CD14-positive monocyte (primary cell): ENCODE measurements around the gene LRSAM1. TPM values are rescaled to one million over a fixed set of nuclear protein-coding genes. Genes with fewer than 3 reads are reported as not detected.

ENCODE experiments used
- DNase-seq, 3 donors: peaks; one replicate each; pipeline ENCODE4 v3.0.0-alpha.2; 2011 to 2022
- H2AFZ ChIP-seq: 2 replicates; pipeline ENCODE4 v1.6.0; 2012; ENCODE audit warnings: mild to moderate bottlenecking, low read depth, low read length, inconsistent platforms; ENCODE audit not compliant: insufficient read depth, poor library complexity, severe bottlenecking
- H3K27ac ChIP-seq, 2 donors: 1 replicate in 1 of 2; 2 replicates in 1 of 2; pipeline ENCODE4 v1.5.1; 2012 to 2013; ENCODE audit warnings: low read length in 2 of 2, control low read depth in 1 of 2, inconsistent platforms in 1 of 2, low read depth in 1 of 2, mild to moderate bottlenecking in 1 of 2
- H3K27me3 ChIP-seq, 2 donors: one replicate each; pipeline versions ENCODE4 v1.6.0 to v1.6.1; 2011 to 2013; ENCODE audit warnings: low read length in 2 of 2; ENCODE audit not compliant: control insufficient read depth in 2 of 2, insufficient read depth in 2 of 2
- H3K36me3 ChIP-seq, 2 donors: replicated peaks in 1 of 2; 1 replicate in 1 of 2; 2 replicates in 1 of 2; pipeline versions ENCODE4 v1.5.1 to v1.6.1; 2012 to 2013; ENCODE audit warnings: low read length in 2 of 2, control low read depth in 1 of 2, inconsistent platforms in 1 of 2, mild to moderate bottlenecking in 1 of 2; ENCODE audit not compliant: insufficient read depth in 2 of 2, control insufficient read depth in 1 of 2
- H3K4me1 ChIP-seq, 2 donors: 1 replicate in 1 of 2; 2 replicates in 1 of 2; pipeline versions ENCODE4 v1.5.1 to v1.6.1; 2012 to 2013; ENCODE audit warnings: low read length in 2 of 2, control low read depth in 1 of 2, inconsistent platforms in 1 of 2, mild to moderate bottlenecking in 1 of 2, moderate library complexity in 1 of 2; ENCODE audit not compliant: insufficient read depth in 2 of 2, control insufficient read depth in 1 of 2
- H3K4me2 ChIP-seq: replicated peaks from 2 replicates; pipeline ENCODE3; 2012; ENCODE audit warnings: low read length, moderate library complexity, mild to moderate bottlenecking; ENCODE audit not compliant: poor library complexity, severe bottlenecking; ENCODE audit errors: extremely low read depth
- H3K4me3 ChIP-seq, 3 experiments: fragments of 200-600 bp in 1 of 3; sonication (generic) in 1 of 3; replicated peaks in 1 of 3; 1 replicate in 2 of 3; 2 replicates in 1 of 3; pipeline ENCODE4 v1.5.1; 2011 to 2013; ENCODE audit warnings: low read length in 3 of 3, mild to moderate bottlenecking in 3 of 3, control low read depth in 2 of 3, low read depth in 2 of 3, inconsistent platforms in 1 of 3, moderate library complexity in 1 of 3
- H3K79me2 ChIP-seq: 2 replicates; pipeline ENCODE4 v1.6.0; 2012; ENCODE audit warnings: mild to moderate bottlenecking, control low read depth, inconsistent platforms, low read length, moderate library complexity; ENCODE audit not compliant: insufficient read depth
- H3K9ac ChIP-seq: 2 replicates; pipeline ENCODE4 v1.6.0; 2017; ENCODE audit warnings: low read length, mild to moderate bottlenecking; ENCODE audit not compliant: insufficient read depth, poor library complexity, severe bottlenecking
- H3K9me3 ChIP-seq, 2 donors: replicated peaks in 1 of 2; 1 replicate in 1 of 2; 2 replicates in 1 of 2; pipeline versions ENCODE4 v1.5.1 to v1.6.1; 2012 to 2013; ENCODE audit warnings: low read length in 2 of 2, control low read depth in 1 of 2; ENCODE audit not compliant: control insufficient read depth in 1 of 2, insufficient read depth in 1 of 2
- H4K20me1 ChIP-seq: 2 replicates; pipeline ENCODE4 v1.6.0; 2012; ENCODE audit warnings: mild to moderate bottlenecking, low read length, control low read depth, moderate library complexity; ENCODE audit not compliant: insufficient read depth
- H3K27ac Mint-ChIP-seq, 7 donors: one replicate each; pipeline ENCODE4 v1.8.0; 2020; ENCODE audit warnings: mild to moderate bottlenecking in 7 of 7, mixed read lengths in 7 of 7, moderate library complexity in 6 of 7, inconsistent platforms in 2 of 7
- H3K27me3 Mint-ChIP-seq, 3 donors: one replicate each; pipeline ENCODE4 v1.8.0; 2021 to 2022; ENCODE audit warnings: low read depth in 3 of 3, mild to moderate bottlenecking in 3 of 3, mixed read lengths in 3 of 3, moderate library complexity in 3 of 3, inconsistent platforms in 1 of 3
- H3K36me3 Mint-ChIP-seq, 2 donors: one replicate each; pipeline ENCODE4 v1.8.0; 2020; ENCODE audit warnings: mixed read lengths in 2 of 2, inconsistent platforms in 1 of 2, mild to moderate bottlenecking in 1 of 2
- H3K4me1 Mint-ChIP-seq: one replicate; pipeline ENCODE4 v1.8.0; 2020; ENCODE audit warnings: mild to moderate bottlenecking, mixed read lengths
- H3K4me3 Mint-ChIP-seq, 2 donors: one replicate each; pipeline ENCODE4 v1.8.0; 2020; ENCODE audit warnings: mild to moderate bottlenecking in 2 of 2, mixed read lengths in 2 of 2, moderate library complexity in 1 of 2
- H3K9me3 Mint-ChIP-seq, 7 donors: one replicate each; pipeline ENCODE4 v1.8.0; 2020 to 2022; ENCODE audit warnings: mixed read lengths in 7 of 7, mild to moderate bottlenecking in 6 of 7, moderate library complexity in 6 of 7, inconsistent platforms in 2 of 7
- WGBS: methylation state at CpG from one replicate; pipeline ENCODE4 v1.1.5; 2013; ENCODE audit warnings: missing lambda C conversion rate; ENCODE audit not compliant: insufficient coverage; 5-methylcytosine and 5-hydroxymethylcytosine counted together
- intact Hi-C, 2 donors: fragments of 100-400 bp; cut with micrococcal nuclease; formaldehyde crosslinking; loops; one replicate each; pipeline versions ENCODE4 v1.15.0 to v1.15.1; 2023
- polyA plus RNA-seq, 3 donors: library from polyadenylated mRNA; depleted of rRNA in 1 of 3; unstranded in 2 of 3; stranded (reverse) in 1 of 3; fragments of 300-500 nt in 2 of 3; fragments of >200 nt in 1 of 3; fragmentation: Illumina TruSeq in 2 of 3; gene quantifications; 1 replicate in 2 of 3; 2 replicates in 1 of 3; pipeline ENCODE4 v1.2.3, GENCODE V29; 2012 to 2021
- TF ChIP-seq, protein P1 (sequence below): fragments of 200-600 bp; IDR thresholded peaks from one replicate; pipeline ENCODE4 v1.8.0; 2022; ENCODE audit warnings: antibody characterized with exemption, mild to moderate bottlenecking

Gene LRSAM1
- polyA plus RNA-seq, 3 donors: 6.0 to 19.8 (median 8.2) TPM

DNA sequence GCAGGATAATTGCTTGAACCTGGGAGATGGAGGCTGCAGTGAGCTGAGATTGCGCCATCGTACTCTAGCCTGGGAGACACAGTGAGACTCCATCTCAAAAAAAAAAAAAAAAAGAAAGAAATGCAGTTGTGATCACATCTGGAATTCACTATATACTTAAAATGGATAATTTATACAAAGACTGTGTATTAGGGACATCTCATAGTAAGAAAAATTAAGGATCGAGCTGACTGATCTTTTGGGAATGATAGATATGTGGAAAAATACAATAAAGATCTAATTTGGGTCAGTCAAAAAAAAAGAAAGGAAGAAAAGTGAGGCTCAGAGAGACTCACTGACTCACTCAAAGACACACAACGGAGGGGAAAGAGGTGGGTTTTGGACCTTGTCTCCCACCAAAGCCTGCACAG is 87.5 kb downstream of the LRSAM1 start:
- no CpG with 5 or more reads among the region's 4 CpGs for WGBS
- Mint-ChIP-seq H3K27me3 (peaks cover 0 to 4% (median 1%) of the 10 kb centered on the region in 3 donors), H3K4me3 (no peak overlapping the region), H3K27ac (peak overlapping the region in 3 of 7 donors; percentile 6 to 57 (median 51)), H3K36me3 (peaks cover 35 to 65% of the 10 kb centered on the region in 2 donors), H3K4me1 (peaks cover 15% of the 10 kb centered on the region), H3K9me3 (no peaks in the 10 kb centered on the region)
- peak overlapping the region in 1 of 2 donors; percentile 7 for H3K27ac ChIP-seq
- no peak overlapping the region for H2AFZ ChIP-seq
- peaks cover 2 to 80% of the 10 kb centered on the region in 2 donors for H3K36me3 ChIP-seq
- H4K20me1 ChIP-seq: peaks cover 100% of the 10 kb centered on the region
- DNase-seq: no peak
- H3K4me3 ChIP-seq: no peak overlapping the region
- intact Hi-C loops: no loop called here
- H3K27me3 ChIP-seq: no peaks in the 10 kb centered on the region
- H3K4me2 ChIP-seq: no peak overlapping the region
- no peak overlapping the region for H3K9ac ChIP-seq
- no peaks in the 10 kb centered on the region for H3K4me1 ChIP-seq
- peaks cover 94% of the 10 kb centered on the region for H3K79me2 ChIP-seq
- no peaks in the 10 kb centered on the region for H3K9me3 ChIP-seq
- TF ChIP-seq, protein P1, sequence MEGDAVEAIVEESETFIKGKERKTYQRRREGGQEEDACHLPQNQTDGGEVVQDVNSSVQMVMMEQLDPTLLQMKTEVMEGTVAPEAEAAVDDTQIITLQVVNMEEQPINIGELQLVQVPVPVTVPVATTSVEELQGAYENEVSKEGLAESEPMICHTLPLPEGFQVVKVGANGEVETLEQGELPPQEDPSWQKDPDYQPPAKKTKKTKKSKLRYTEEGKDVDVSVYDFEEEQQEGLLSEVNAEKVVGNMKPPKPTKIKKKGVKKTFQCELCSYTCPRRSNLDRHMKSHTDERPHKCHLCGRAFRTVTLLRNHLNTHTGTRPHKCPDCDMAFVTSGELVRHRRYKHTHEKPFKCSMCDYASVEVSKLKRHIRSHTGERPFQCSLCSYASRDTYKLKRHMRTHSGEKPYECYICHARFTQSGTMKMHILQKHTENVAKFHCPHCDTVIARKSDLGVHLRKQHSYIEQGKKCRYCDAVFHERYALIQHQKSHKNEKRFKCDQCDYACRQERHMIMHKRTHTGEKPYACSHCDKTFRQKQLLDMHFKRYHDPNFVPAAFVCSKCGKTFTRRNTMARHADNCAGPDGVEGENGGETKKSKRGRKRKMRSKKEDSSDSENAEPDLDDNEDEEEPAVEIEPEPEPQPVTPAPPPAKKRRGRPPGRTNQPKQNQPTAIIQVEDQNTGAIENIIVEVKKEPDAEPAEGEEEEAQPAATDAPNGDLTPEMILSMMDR: no peak

- WGBS: 81% methylated on average over 12 of the region's 17 CpGs
- peaks cover 38 to 63% of the 10 kb centered on the region in 2 donors for H3K36me3 Mint-ChIP-seq
- H4K20me1 ChIP-seq: peaks cover 100% of the 10 kb centered on the region
- no peak overlapping the region for H2AFZ ChIP-seq
- H3K27me3 ChIP-seq: no peaks in the 10 kb centered on the region
- H3K4me3 Mint-ChIP-seq: no peak overlapping the region
- H3K9me3 Mint-ChIP-seq: no peaks in the 10 kb centered on the region
- H3K4me1 Mint-ChIP-seq: peaks cover 15% of the 10 kb centered on the region
- TF ChIP-seq, protein P1: no peak
- H3K4me2 ChIP-seq: no peak overlapping the region
- no peak for DNase-seq
- peak overlapping the region in 1 of 2 donors; percentile 7 for H3K27ac ChIP-seq
- H3K79me2 ChIP-seq: peaks cover 93% of the 10 kb centered on the region
- peak overlapping the region in 4 of 7 donors; percentile 41 to 79 (median 54) for H3K27ac Mint-ChIP-seq
- H3K36me3 ChIP-seq: peaks cover 2 to 76% of the 10 kb centered on the region in 2 donors
- H3K9ac ChIP-seq: peak overlapping the region; percentile 15
- H3K9me3 ChIP-seq: no peaks in the 10 kb centered on the region
- H3K27me3 Mint-ChIP-seq: peaks cover 0 to 4% (median 1%) of the 10 kb centered on the region in 3 donors
- intact Hi-C loops: no loop called here
- H3K4me1 ChIP-seq: no peaks in the 10 kb centered on the region
- no peak overlapping the region for H3K4me3 ChIP-seq
These were observed 88.1 kb downstream of the LRSAM1 start for GRCh38 chr9:127539259-127539981.
